ENCODE measurements around the gene POLR1H. TPM values are rescaled to one million over a fixed set of nuclear protein-coding genes. Genes with fewer than 3 reads are reported as not detected.

The POLR1H gene
- total and polyA plus RNA-seq, 8 donors: 21.3 to 47.8 (median 36.3) TPM

DNA sequence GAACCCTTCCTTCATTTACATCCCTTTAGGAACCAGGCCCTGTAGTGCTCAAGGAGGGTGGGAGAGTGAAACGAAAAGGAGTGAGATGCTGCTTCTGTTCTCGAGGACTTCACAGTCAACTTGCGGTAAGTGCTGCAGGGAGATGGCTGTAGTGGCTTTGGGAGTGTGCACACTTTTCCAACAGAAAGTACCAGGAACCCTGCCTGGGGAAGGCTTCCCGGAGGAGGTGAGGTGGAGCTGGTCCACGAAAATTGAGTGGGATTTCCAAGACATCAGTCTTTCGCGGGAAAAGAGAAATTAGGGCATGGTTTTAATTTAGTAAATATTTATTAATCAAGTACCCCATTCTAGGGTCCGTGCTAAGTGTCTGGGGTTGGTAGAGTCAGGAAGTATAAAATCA, 39.1 kb downstream of the POLR1H start:
- intact Hi-C loops (cut with DNase I): no loop called here
- DNase-seq (no peak), ATAC-seq (no peak)
- H3K4me3 ChIP-seq: peak overlapping the region in 1 of 2 donors; percentile 44
- no peaks in the 10 kb centered on the region for H3K36me3 ChIP-seq
- H3K9me3 ChIP-seq: no peaks in the 10 kb centered on the region
- no peak for TF ChIP-seq CTCF (IDR thresholded peaks at IDR 0.05)
- H3K27me3 ChIP-seq: peaks cover 18 to 75% of the 10 kb centered on the region in 2 donors
- peak overlapping the region in 1 of 2 donors; percentile 43 for H3K27ac ChIP-seq
- peaks cover 21 to 36% of the 10 kb centered on the region in 2 donors for H3K4me1 ChIP-seq

- ATAC-seq (peak; percentile 68), DNase-seq (peak in 2 of 4 donors; percentile 64 to 89)
- peaks cover 18 to 71% of the 10 kb centered on the region in 2 donors for H3K27me3 ChIP-seq
- intact Hi-C loops (cut with DNase I): no loop called here
- peaks cover 21 to 36% of the 10 kb centered on the region in 2 donors for H3K4me1 ChIP-seq
- H3K4me3 ChIP-seq: peak overlapping the region; percentile 26 to 44
- H3K36me3 ChIP-seq: no peaks in the 10 kb centered on the region
- no peak for TF ChIP-seq CTCF (IDR thresholded peaks at IDR 0.05)
- H3K9me3 ChIP-seq: no peaks in the 10 kb centered on the region
- H3K27ac ChIP-seq: peak overlapping the region in 1 of 2 donors; percentile 43
Observed at GRCh38 chr6:30100585-30101443, 39.7 kb downstream of the POLR1H start.

- Histone ChIP-seq H3K27me3 (peaks cover 18 to 71% of the 10 kb centered on the region in 2 donors), H3K4me3 (peak overlapping the region; percentile 26 to 44)
- intact Hi-C loops (cut with DNase I): no loop called here
Observed at GRCh38 chr6:30101444-30102413, 40.7 kb downstream of the POLR1H start.

DNA sequence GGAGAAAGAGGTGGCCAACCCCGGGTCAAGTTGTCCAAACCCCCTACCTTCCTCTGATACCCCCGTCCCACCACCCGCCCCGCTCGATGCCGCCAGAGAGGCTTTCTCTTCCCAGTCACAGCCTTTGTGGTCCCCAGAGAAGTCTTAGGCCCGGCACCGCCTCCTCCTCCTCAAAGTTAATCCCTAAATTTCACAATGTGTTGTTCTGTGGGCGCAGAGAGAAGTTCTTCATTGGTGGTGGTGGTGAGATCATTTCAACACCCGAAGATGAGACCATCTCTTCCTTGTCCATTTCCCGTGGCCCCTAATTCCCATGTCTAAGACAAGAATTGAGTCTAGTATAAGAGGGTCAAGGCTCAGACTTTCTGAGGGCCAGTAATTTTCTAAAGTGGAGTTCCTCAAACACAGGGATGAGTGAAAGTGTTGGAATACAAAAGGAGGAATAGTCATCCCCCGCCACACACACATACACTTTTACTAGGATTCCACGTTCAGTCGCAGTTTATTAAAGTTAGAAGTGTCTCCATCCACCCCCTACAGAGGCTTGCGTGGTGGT, 41.4 kb downstream of the POLR1H start:
- Histone ChIP-seq H3K36me3 (no peaks in the 10 kb centered on the region), H3K9me3 (no peaks in the 10 kb centered on the region), H3K4me3 (peak overlapping the region; percentile 26 to 44), H3K27ac (peak overlapping the region; percentile 43 to 60), H3K27me3 (peaks cover 18 to 73% of the 10 kb centered on the region in 2 donors), H3K4me1 (peaks cover 21 to 36% of the 10 kb centered on the region in 2 donors)
- ATAC-seq (peak; percentile 6), DNase-seq (no peak)
- TF ChIP-seq CTCF (IDR thresholded peaks at IDR 0.05): no peak
- intact Hi-C loops (cut with DNase I): no loop called here

More at GRCh38 chr6:30101444-30102413, 40.7 kb downstream of the POLR1H start:
- no peaks in the 10 kb centered on the region for H3K36me3 ChIP-seq
- H3K4me1 ChIP-seq: peaks cover 21 to 36% of the 10 kb centered on the region in 2 donors
- peak in 1 of 2 donors; percentile 9 for TF ChIP-seq CTCF (IDR thresholded peaks at IDR 0.05)
- ATAC-seq (peak; percentile 92), DNase-seq (peak; percentile 59 to 99 (median 90))
- peak overlapping the region; percentile 43 to 60 for H3K27ac ChIP-seq
- no peaks in the 10 kb centered on the region for H3K9me3 ChIP-seq
